H1 (cell line): ENCODE results near the gene TCAF1. TPM values are rescaled to one million over a fixed set of nuclear protein-coding genes. Genes with fewer than 3 reads are reported as not detected.

Source experiments
- CTCF ChIA-PET: fragments of 300-600 bp; sonication (Branson Sonifier 250); formaldehyde crosslinking; loops from one replicate; lab custom pipeline; 2021; ENCODE audit not compliant: partially characterized antibody; lab: Charles Lee
- POLR2A ChIA-PET: fragments of 300-600 bp; sonication (Branson Sonifier 250); formaldehyde crosslinking; loops from one replicate; lab custom pipeline; 2021; ENCODE audit warnings: inconsistent platforms; ENCODE audit not compliant: partially characterized antibody; lab: Charles Lee
- DNase-seq, 2 experiments: peaks; one replicate each; pipeline versions ENCODE4 v3.0.0 to v3.0.0-alpha.2; 2010 to 2022; ENCODE audit warnings: low spot score in 2 of 2, low read depth in 1 of 2, mixed read lengths in 1 of 2
- FAIRE-seq: peaks from 2 replicates; lab custom pipeline; 2011; peaks lifted over from hg19 to GRCh38; lab: Jason Lieb, UNC
- H2AFZ ChIP-seq: 2 replicates; pipeline ENCODE4 v1.8.1; 2012; ENCODE audit warnings: low read length, inconsistent platforms
- H2AK5ac ChIP-seq: 2 replicates; pipeline ENCODE4 v1.6.1; 2013; ENCODE audit warnings: low read depth, low read length
- H2BK120ac ChIP-seq: replicated peaks from 2 replicates; pipeline ENCODE3; 2013; ENCODE audit warnings: low read depth, low read length, inconsistent platforms
- H2BK12ac ChIP-seq: 2 replicates; pipeline ENCODE4 v1.6.1; 2013; ENCODE audit warnings: low read depth, low read length
- H2BK15ac ChIP-seq: 2 replicates; pipeline ENCODE4 v1.6.1; 2013; ENCODE audit warnings: low read length
- H2BK20ac ChIP-seq: 2 replicates; pipeline ENCODE4 v1.6.1; 2013; ENCODE audit warnings: low read length
- H2BK5ac ChIP-seq: 2 replicates; pipeline ENCODE4 v1.6.1; 2013; ENCODE audit warnings: low read depth, low read length
- H3K14ac ChIP-seq: 2 replicates; pipeline ENCODE4 v1.6.1; 2013; ENCODE audit warnings: inconsistent platforms; ENCODE audit not compliant: insufficient read length
- H3K18ac ChIP-seq: 2 replicates; pipeline ENCODE4 v1.6.1; 2013; ENCODE audit warnings: low read length; ENCODE audit errors: extremely low read depth
- H3K23ac ChIP-seq: 2 replicates; pipeline ENCODE4 v1.6.1; 2013; ENCODE audit warnings: inconsistent platforms; ENCODE audit not compliant: insufficient read length
- H3K23me2 ChIP-seq: 2 replicates; pipeline ENCODE4 v1.6.1; 2013; ENCODE audit warnings: low read depth, low read length
- H3K27ac ChIP-seq: 2 replicates; pipeline ENCODE4 v1.6.1; 2011; ENCODE audit warnings: low read depth, low read length, inconsistent platforms
- H3K27me3 ChIP-seq, 4 experiments: replicated peaks in 1 of 4; 1 replicate in 1 of 4; 2 replicates in 3 of 4; pipeline versions ENCODE4 v1.6.1 to v1.8.1; 2011 to 2013; ENCODE audit warnings: low read length in 3 of 4, mild to moderate bottlenecking in 3 of 4, inconsistent platforms in 2 of 4, mixed read lengths in 2 of 4, moderate library complexity in 1 of 4; ENCODE audit not compliant: control insufficient read depth in 3 of 4, insufficient read depth in 3 of 4; ENCODE audit errors: extremely low read depth in 1 of 4
- H3K36me3 ChIP-seq, 4 experiments: 2 replicates each; pipeline versions ENCODE4 v1.6.1 to v1.8.1; 2011 to 2013; ENCODE audit warnings: mild to moderate bottlenecking in 4 of 4, low read length in 3 of 4, moderate library complexity in 2 of 4, control low read depth in 1 of 4, inconsistent platforms in 1 of 4; ENCODE audit not compliant: insufficient read depth in 4 of 4, control insufficient read depth in 2 of 4
- H3K4ac ChIP-seq: replicated peaks from 2 replicates; pipeline ENCODE3; 2013; ENCODE audit warnings: low read length, low read depth, mixed read lengths, inconsistent platforms; ENCODE audit not compliant: insufficient read length
- H3K4me1 ChIP-seq, 4 experiments: replicated peaks in 1 of 4; 1 replicate in 1 of 4; 2 replicates in 3 of 4; pipeline versions ENCODE4 v1.6.1 to v1.8.1; 2011 to 2013; ENCODE audit warnings: low read length in 3 of 4, inconsistent platforms in 2 of 4, mixed read lengths in 1 of 4; ENCODE audit not compliant: insufficient read depth in 4 of 4, control insufficient read depth in 3 of 4
- H3K4me2 ChIP-seq, 2 experiments: 2 replicates each; pipeline versions ENCODE4 v1.6.1 to v1.8.1; 2011 to 2013; ENCODE audit warnings: low read depth in 2 of 2, low read length in 2 of 2, control low read depth in 1 of 2, inconsistent platforms in 1 of 2, mild to moderate bottlenecking in 1 of 2; ENCODE audit not compliant: insufficient read depth in 1 of 2
- H3K4me3 ChIP-seq, 4 experiments: fragments of 200-600, 300-600 bp in 1 of 4; sonication (generic), shearing (Covaris generic), sonication (Bioruptor Twin) in 1 of 4; 2 replicates each; pipeline versions ENCODE4 v1.5.1 to v1.8.1; 2011 to 2016; ENCODE audit warnings: low read length in 4 of 4, low read depth in 3 of 4, control low read depth in 2 of 4, inconsistent platforms in 2 of 4, mild to moderate bottlenecking in 2 of 4, mixed read lengths in 1 of 4, moderate library complexity in 1 of 4; ENCODE audit not compliant: insufficient read depth in 2 of 4; ENCODE audit errors: extremely low read depth in 1 of 4
- H3K56ac ChIP-seq: replicated peaks from 2 replicates; pipeline ENCODE3; 2013; ENCODE audit warnings: low read depth, mild to moderate bottlenecking, mixed read lengths, low read length, inconsistent platforms; ENCODE audit not compliant: insufficient read length
- H3K79me1 ChIP-seq: 2 replicates; pipeline ENCODE4 v1.6.1; 2013; ENCODE audit warnings: low read depth, low read length, control low read depth
- H3K79me2 ChIP-seq, 2 experiments: 2 replicates each; pipeline versions ENCODE4 v1.6.1 to v1.8.1; 2012 to 2013; ENCODE audit warnings: low read length in 2 of 2, mild to moderate bottlenecking in 2 of 2, inconsistent platforms in 1 of 2; ENCODE audit not compliant: insufficient read depth in 2 of 2, control insufficient read depth in 1 of 2
- H3K9ac ChIP-seq, 4 experiments: replicated peaks in 1 of 4; 1 replicate in 1 of 4; 2 replicates in 3 of 4; pipeline versions ENCODE4 v1.6.1 to v1.8.1; 2011 to 2013; ENCODE audit warnings: low read depth in 3 of 4, low read length in 3 of 4, control low read depth in 2 of 4, mild to moderate bottlenecking in 2 of 4, moderate library complexity in 2 of 4, inconsistent platforms in 1 of 4; ENCODE audit errors: extremely low read depth in 1 of 4
- H3K9me3 ChIP-seq, 2 experiments: 2 replicates each; pipeline versions ENCODE4 v1.6.1 to v1.8.1; 2012 to 2013; ENCODE audit warnings: mild to moderate bottlenecking in 2 of 2, moderate library complexity in 2 of 2, control low read depth in 1 of 2, inconsistent platforms in 1 of 2, low read depth in 1 of 2, low read length in 1 of 2, mixed read lengths in 1 of 2; ENCODE audit not compliant: insufficient read depth in 2 of 2
- H4K20me1 ChIP-seq, 2 experiments: replicated peaks in 1 of 2; 2 replicates each; pipeline versions ENCODE3 to v1.8.1; 2011 to 2013; ENCODE audit warnings: inconsistent platforms in 2 of 2, low read length in 2 of 2, mild to moderate bottlenecking in 1 of 2; ENCODE audit not compliant: insufficient read depth in 2 of 2, control insufficient read depth in 1 of 2
- H4K5ac ChIP-seq: 2 replicates; pipeline ENCODE4 v1.6.1; 2013; ENCODE audit warnings: low read length, low read depth, mixed read lengths, inconsistent platforms; ENCODE audit not compliant: insufficient read length
- H4K8ac ChIP-seq: 2 replicates; pipeline ENCODE4 v1.8.0; 2013; ENCODE audit warnings: mild to moderate bottlenecking, moderate library complexity, low read length, inconsistent platforms; ENCODE audit not compliant: insufficient read depth; ENCODE audit errors: extremely low read depth
- H4K91ac ChIP-seq: replicated peaks from 2 replicates; pipeline ENCODE3; 2013; ENCODE audit warnings: low read length, mixed read lengths, inconsistent platforms; ENCODE audit not compliant: insufficient read length
- CEBPB ChIP-seq: IDR thresholded peaks from 2 replicates; pipeline ENCODE4 v1.6.1; 2012; ENCODE audit warnings: low read depth, low read length
- JUND ChIP-seq: IDR thresholded peaks from 2 replicates; pipeline ENCODE4 v1.6.1; 2011; ENCODE audit warnings: mild to moderate bottlenecking, improper control_type of control experiment, low read length
- WGBS, 2 experiments: shearing (Covaris generic) in 1 of 2; methylation state at CpG; one replicate each; pipeline versions ENCODE4 v1.1.6 to v1.1.7; 2013 to 2015; ENCODE audit warnings: low lambda C conversion rate in 2 of 2, mixed read lengths in 2 of 2, inconsistent platforms in 1 of 2, low coverage in 1 of 2, missing lambda C conversion rate in 1 of 2; ENCODE audit not compliant: insufficient replicate concordance in 2 of 2, insufficient coverage in 1 of 2, insufficient read length in 1 of 2; ENCODE audit errors: extremely low coverage in 1 of 2, missing lambda C conversion rate in 1 of 2; 5-methylcytosine and 5-hydroxymethylcytosine counted together
- polyA plus RNA-seq, 7 experiments: library from polyadenylated mRNA; depleted of rRNA in 3 of 7; stranded (reverse) in 5 of 7; unstranded in 2 of 7; fragments of >200 nt in 5 of 7; fragments of 200-250 nt in 2 of 7; gene quantifications; 1 replicate in 5 of 7; 2 replicates in 1 of 7; 4 replicates in 1 of 7; pipeline versions ENCODE4 v1.2.1 to v1.2.3, GENCODE V29; 2011 to 2013; ENCODE audit warnings: missing spikeins in 2 of 7, mixed read lengths in 2 of 7
- total RNA-seq: library from RNA; stranded (reverse); fragmentation: NEBNext Ultra II Directional; extraction: Animal tissue kit (Norgen Biotek cat#: 25700); gene quantifications from 2 replicates; pipeline ENCODE4 v1.2.1, GENCODE V29; 2021

Gene TCAF1
- total and polyA plus RNA-seq, 2 of the 8 experiments (the other 6 are each of a cell fraction or from before 2014, with no cell fraction given): 9.6 to 28.0 TPM

DNA sequence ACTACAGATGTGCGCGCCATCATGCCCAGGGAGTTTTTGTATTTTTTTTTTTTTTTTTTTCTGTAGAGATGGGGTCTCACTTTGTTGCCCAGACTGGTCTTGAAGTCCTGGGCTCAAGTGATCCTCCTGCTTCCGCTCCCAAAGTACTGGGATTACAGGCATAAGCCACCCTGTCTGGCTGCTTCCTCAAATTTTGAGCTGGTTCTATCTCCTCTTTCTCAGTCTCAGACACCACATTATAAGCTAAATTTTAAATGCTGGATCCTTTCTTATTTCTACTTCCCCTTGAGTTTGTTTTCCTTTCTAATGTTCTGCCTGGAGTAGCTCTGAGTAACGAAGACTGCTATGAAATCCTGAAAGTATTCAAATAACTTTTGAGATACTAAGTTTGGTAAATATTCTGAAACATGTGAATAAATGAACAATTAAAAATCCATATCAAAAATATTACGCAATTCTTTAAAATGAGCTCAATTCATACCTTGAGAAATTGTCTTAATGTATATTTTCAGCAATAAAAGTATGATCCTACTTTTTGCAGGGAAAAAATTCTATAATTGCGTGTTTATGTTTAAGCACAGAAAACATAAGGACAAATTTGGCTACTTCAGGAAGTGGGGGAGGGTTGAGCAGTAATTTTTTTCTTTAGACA, 15.0 kb downstream of the TCAF1 start:
- H3K36me3 ChIP-seq: peaks cover 0 to 10% (median 3%) of the 10 kb centered on the region in 4 experiments; a peak in 3 of 8 replicates
- H3K18ac ChIP-seq: no peak overlapping the region
- no peak overlapping the region for H2BK15ac ChIP-seq
- no peak overlapping the region for H4K5ac ChIP-seq
- 90% methylated on average over 6 of the region's 6 CpGs; no CpG with 5 or more reads in 1 of the 2 experiments for WGBS, 2 experiments
- no peak overlapping the region for H3K9ac ChIP-seq
- H3K4me1 ChIP-seq: peaks cover 0 to 5% (median 2%) of the 10 kb centered on the region in 4 experiments; a peak in 3 of 7 replicates
- no peak overlapping the region for H3K23ac ChIP-seq
- POLR2A ChIA-PET: interaction anchor here (9.5 kb wide), 1 partner anchor 14 kb away, joined by 73 read pairs; the partner anchor contains the start of gene TCAF1
- H3K23me2 ChIP-seq: peaks cover 12% of the 10 kb centered on the region
- H3K14ac ChIP-seq: no peak overlapping the region
- no peak overlapping the region for H4K91ac ChIP-seq
- H3K79me2 ChIP-seq: peaks cover 0 to 42% of the 10 kb centered on the region in 2 experiments; a peak in 2 of 4 replicates
- no peak overlapping the region for H3K27ac ChIP-seq
- no peak overlapping the region for H2BK120ac ChIP-seq
- H2AK5ac ChIP-seq: no peak overlapping the region
- no peak overlapping the region for H3K4me3 ChIP-seq
- H4K8ac ChIP-seq: no peak overlapping the region
- no peaks in the 10 kb centered on the region; a peak in 1 of 7 replicates for H3K27me3 ChIP-seq
- H2AFZ ChIP-seq: no peak overlapping the region
- H3K79me1 ChIP-seq: no peaks in the 10 kb centered on the region
- CTCF ChIA-PET: interaction anchor here (0.6 to 1.3 kb wide), 5 partner anchors 17 to 1022 kb away, joined by 3 to 6 read pairs (median 4); no protein-coding TSS in a partner anchor
- no peak overlapping the region for H2BK20ac ChIP-seq
- TF ChIP-seq CEBPB (peak; percentile 65; the same call in 1 of the 2 replicates), JUND (no peak)
- TF ChIP-seq, all 59 proteins: peak for 1
- no peak for DNase-seq
- FAIRE-seq: no peak
- Histone ChIP-seq H3K56ac (no peak overlapping the region), H3K4ac (no peak overlapping the region), H4K20me1 (peaks cover 0 to 2% of the 10 kb centered on the region in 2 experiments), H3K9me3 (peaks cover 6% of the 10 kb centered on the region in 2 experiments; a peak in 2 of 4 replicates), H3K4me2 (no peak overlapping the region), H2BK5ac (no peak overlapping the region), H2BK12ac (no peak overlapping the region)
